Astrocyte (in vitro differentiated cells and primary cell): ENCODE results near the gene ANKRA2.

Experiments
- CTCF ChIP-seq: IDR thresholded peaks from 2 replicates; pipeline ENCODE4 v1.5.1; 2011; ENCODE audit warnings: low read depth, mild to moderate bottlenecking, inconsistent platforms, low read length, moderate library complexity; ENCODE audit not compliant: insufficient read depth
- EZH2 ChIP-seq: IDR thresholded peaks from 2 replicates; pipeline ENCODE4 v1.6.1; 2012; ENCODE audit warnings: mild to moderate bottlenecking, low read length, inconsistent platforms; ENCODE audit not compliant: insufficient read depth

- TF ChIP-seq CTCF: no peak
- no peak for TF ChIP-seq EZH2
These were observed 41.6 kb downstream of the ANKRA2 start for GRCh38 chr5:73523861-73524260.
